ENCODE results near the gene VPS37B. TPM values are rescaled to one million over a fixed set of nuclear protein-coding genes. Genes with fewer than 3 reads are reported as not detected.
"Not testable (repeated sequence)": the region's sequence is repeated elsewhere in the genome, so short reads cannot be mapped to it uniquely, and the experiment has no call there.

VPS37B gene
- total RNA-seq, 1 donor from 2014 or later, result 83.9 TPM

DNA sequence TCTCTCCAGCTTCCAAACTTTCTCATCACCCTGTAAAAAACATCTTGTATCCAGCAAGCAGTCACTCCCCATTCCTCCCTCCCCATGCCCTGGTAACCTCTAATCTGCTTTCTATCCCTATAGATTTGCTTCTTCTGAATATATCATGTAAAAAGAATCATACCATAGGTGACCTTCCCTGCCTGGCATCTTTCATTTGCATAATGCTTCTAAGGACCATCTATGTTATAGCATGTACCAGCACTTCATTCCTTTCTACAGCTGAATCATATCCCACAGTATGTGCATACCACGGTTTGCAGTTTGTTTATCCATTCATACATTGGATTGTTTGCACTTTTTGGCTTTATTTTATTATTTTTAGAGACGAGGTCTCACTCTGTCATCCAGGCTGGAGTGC is 22.9 kb upstream of the VPS37B start:
- Histone ChIP-seq H3K27me3 (ENCODE audit: control insufficient read depth, insufficient read depth, low read length) (no peaks in the 10 kb centered on the region), H3K4me3 (ENCODE audit: low read depth, low read length) (no peak overlapping the region), H3K36me3 (ENCODE audit: control insufficient read depth, insufficient read depth, low read length) (no peaks in the 10 kb centered on the region)
- no peak for TF ChIP-seq CTCF (IDR thresholded peaks at IDR 0.05; ENCODE audit: insufficient read depth, low read length, poor library complexity, severe bottlenecking)
- DNase-seq (ENCODE audit: low read depth), result no peak

- no peak for DNase-seq (ENCODE audit: low read depth)
- H3K4me3 ChIP-seq (ENCODE audit: low read depth, low read length), result no peak overlapping the region
- TF ChIP-seq CTCF (IDR thresholded peaks at IDR 0.05; ENCODE audit: insufficient read depth, low read length, poor library complexity, severe bottlenecking), result no peak
Measured at GRCh38 chr12:122917507-122918121, 21.7 kb upstream of the VPS37B start.

GRCh38 chr12:122909442-122910288 is 13.7 kb upstream of the VPS37B start:
- Histone ChIP-seq H3K36me3 (ENCODE audit: control insufficient read depth, insufficient read depth, low read length) (no peaks in the 10 kb centered on the region), H3K27me3 (ENCODE audit: control insufficient read depth, insufficient read depth, low read length) (no peaks in the 10 kb centered on the region), H3K4me3 (ENCODE audit: low read depth, low read length) (no peak overlapping the region)
- no peak for DNase-seq (ENCODE audit: low read depth)
- TF ChIP-seq CTCF (IDR thresholded peaks at IDR 0.05; ENCODE audit: insufficient read depth, low read length, poor library complexity, severe bottlenecking), result no peak

More at GRCh38 chr12:122917507-122918121, 21.7 kb upstream of the VPS37B start:
- Histone ChIP-seq H3K27me3 (ENCODE audit: control insufficient read depth, insufficient read depth, low read length) (no peaks in the 10 kb centered on the region), H3K36me3 (ENCODE audit: control insufficient read depth, insufficient read depth, low read length) (no peaks in the 10 kb centered on the region)

DNA sequence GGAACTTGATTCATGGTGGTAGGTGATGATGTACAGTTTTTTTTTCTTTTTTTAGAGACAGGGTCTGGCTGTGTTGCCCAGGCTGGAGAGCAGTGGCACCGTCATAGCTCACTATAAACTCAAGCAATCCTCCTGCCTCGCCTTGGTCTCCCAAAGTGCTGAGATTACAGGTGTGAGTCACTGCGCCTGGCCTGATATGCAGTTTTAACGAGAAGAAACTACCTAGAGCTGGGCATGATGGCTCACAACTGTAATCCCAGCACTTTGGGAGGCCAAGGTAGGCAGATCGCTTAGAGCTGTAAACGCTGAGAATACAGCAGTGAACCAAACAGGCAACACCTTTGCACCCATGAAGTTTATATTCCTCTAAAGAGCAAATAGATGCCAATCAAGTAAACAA is 13.0 kb upstream of the VPS37B start:
- Histone ChIP-seq H3K36me3 (ENCODE audit: control insufficient read depth, insufficient read depth, low read length) (no peaks in the 10 kb centered on the region), H3K27me3 (ENCODE audit: control insufficient read depth, insufficient read depth, low read length) (no peaks in the 10 kb centered on the region), H3K4me3 (ENCODE audit: low read depth, low read length) (no peak overlapping the region)
- DNase-seq (ENCODE audit: low read depth), result no peak
- no peak for TF ChIP-seq CTCF (IDR thresholded peaks at IDR 0.05; ENCODE audit: insufficient read depth, low read length, poor library complexity, severe bottlenecking)

GRCh38 chr12:122905258-122905657 is 9.3 kb upstream of the VPS37B start:
- not testable (repeated sequence) for H3K36me3 ChIP-seq (ENCODE audit: control insufficient read depth, insufficient read depth, low read length); H3K4me3 ChIP-seq (ENCODE audit: low read depth, low read length); H3K27me3 ChIP-seq (ENCODE audit: control insufficient read depth, insufficient read depth, low read length); DNase-seq (ENCODE audit: low read depth)

GRCh38 chr12:122903693-122904034 is 7.7 kb upstream of the VPS37B start:
- TF ChIP-seq CTCF (IDR thresholded peaks at IDR 0.05; ENCODE audit: insufficient read depth, low read length, poor library complexity, severe bottlenecking), result no peak
- Histone ChIP-seq H3K27me3 (ENCODE audit: control insufficient read depth, insufficient read depth, low read length) (no peaks in the 10 kb centered on the region), H3K4me3 (ENCODE audit: low read depth, low read length) (no peak overlapping the region), H3K36me3 (ENCODE audit: control insufficient read depth, insufficient read depth, low read length) (no peaks in the 10 kb centered on the region)
- no peak for DNase-seq (ENCODE audit: low read depth)

Data from kidney epithelial cell (primary cell).